ENCODE measurements around the gene AOPEP.

The AOPEP gene

DNA sequence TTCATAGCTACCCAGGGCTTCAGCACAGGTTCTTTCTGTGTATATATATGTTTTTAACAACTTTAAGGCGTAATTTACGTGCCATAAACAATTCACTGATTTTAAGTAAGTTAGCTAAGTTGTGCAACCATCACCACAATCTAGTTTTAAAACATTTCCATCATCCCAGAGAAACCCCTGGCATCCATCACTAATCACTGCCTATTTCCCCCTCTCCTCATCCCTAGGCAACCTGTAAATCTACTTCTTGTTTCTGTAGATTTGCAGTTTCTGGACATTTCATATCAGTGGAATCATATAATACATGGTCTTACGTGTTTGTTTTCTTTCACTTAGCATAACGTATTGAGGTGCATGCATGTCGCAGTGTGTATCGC, 299.6 kb downstream of the AOPEP start:
- peak overlapping the region; percentile 93 for H3K27ac ChIP-seq
- peaks cover 20% of the 10 kb centered on the region for H3K36me3 ChIP-seq (replicated peaks)
- no peak for DNase-seq
- H3K27me3 ChIP-seq (replicated peaks): no peaks in the 10 kb centered on the region
- H3K4me3 ChIP-seq (ENCODE audit: low read depth, low read length): no peak overlapping the region
- TF ChIP-seq, protein P1, sequence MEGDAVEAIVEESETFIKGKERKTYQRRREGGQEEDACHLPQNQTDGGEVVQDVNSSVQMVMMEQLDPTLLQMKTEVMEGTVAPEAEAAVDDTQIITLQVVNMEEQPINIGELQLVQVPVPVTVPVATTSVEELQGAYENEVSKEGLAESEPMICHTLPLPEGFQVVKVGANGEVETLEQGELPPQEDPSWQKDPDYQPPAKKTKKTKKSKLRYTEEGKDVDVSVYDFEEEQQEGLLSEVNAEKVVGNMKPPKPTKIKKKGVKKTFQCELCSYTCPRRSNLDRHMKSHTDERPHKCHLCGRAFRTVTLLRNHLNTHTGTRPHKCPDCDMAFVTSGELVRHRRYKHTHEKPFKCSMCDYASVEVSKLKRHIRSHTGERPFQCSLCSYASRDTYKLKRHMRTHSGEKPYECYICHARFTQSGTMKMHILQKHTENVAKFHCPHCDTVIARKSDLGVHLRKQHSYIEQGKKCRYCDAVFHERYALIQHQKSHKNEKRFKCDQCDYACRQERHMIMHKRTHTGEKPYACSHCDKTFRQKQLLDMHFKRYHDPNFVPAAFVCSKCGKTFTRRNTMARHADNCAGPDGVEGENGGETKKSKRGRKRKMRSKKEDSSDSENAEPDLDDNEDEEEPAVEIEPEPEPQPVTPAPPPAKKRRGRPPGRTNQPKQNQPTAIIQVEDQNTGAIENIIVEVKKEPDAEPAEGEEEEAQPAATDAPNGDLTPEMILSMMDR (IDR thresholded peaks at IDR 0.05; ENCODE audit: low read depth, low read length, missing control alignments): no peak
- in situ Hi-C loops (cut with HindIII; ENCODE audit: low pct_ligation_motif_present, low sequenced_read_pairs): no loop called here

DNA sequence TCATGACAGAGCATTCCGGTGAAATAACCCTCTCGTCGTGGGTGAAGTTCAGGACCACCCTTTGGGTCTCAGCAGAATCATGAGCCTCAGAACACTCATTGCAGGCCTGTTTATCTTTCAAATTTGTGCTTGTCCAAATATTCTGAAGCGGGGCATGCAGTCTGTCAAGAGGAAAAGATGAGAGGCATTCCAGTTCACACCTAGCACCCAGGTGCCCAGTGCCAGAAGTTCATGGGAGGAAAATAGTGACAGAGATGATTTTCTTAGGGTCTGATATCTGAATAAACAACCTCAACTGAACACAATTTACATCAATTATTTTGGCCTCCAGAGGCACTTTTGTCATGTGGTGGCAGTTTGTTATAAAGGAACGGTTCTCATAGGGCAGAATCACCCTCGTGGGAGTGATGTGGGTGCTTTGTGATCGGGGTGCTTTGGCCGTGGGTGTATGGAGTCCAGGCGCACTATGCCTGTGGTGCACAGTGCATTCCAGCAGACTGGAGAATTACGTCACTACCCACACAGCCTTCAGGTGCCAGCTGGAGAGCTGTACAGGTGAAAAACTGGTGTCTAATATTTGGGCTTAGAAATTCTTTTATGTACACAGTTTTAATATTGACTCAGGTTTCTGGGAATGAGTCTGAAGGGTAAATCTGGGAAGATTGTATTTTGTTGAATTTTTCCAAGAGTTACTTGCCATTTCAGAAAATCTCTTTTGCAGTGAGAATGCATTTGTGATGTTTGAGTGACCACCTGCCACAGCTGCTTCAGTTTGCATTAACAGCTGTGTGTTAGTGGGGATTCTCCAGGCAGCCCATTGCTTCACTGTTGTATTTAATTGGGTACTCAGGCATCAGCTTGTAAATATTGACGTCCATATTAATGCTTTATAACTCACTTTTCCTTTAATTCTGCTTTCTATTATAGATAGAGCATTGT, 301.7 kb downstream of the AOPEP start:
- H3K27me3 ChIP-seq (replicated peaks): no peaks in the 10 kb centered on the region
- no peak for DNase-seq
- H3K4me3 ChIP-seq (ENCODE audit: low read depth, low read length): no peak overlapping the region
- TF ChIP-seq, protein P1 (IDR thresholded peaks at IDR 0.05; ENCODE audit: low read depth, low read length, missing control alignments): no peak
- H3K27ac ChIP-seq: no peak overlapping the region
- in situ Hi-C loops (cut with HindIII; ENCODE audit: low pct_ligation_motif_present, low sequenced_read_pairs): no loop called here
- peaks cover 12% of the 10 kb centered on the region for H3K36me3 ChIP-seq (replicated peaks)

DNA sequence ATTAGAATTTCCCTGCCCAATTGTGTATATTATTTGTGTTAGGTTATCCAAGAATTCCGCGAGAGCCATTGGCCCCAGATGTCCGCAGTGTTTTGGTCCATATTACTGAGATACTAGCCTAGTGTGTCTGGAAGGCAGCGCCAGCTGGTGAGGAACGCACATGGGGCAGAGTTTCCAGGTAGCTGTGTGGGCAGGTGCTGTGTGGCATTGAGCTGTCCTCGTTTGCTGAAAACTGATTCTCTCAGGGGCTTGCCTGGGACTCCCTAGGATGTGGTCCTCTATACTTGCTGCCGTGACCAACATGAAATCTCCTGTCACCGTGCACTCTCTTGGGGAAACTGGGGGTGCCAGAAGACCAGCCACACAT, 302.3 kb downstream of the AOPEP start:
- in situ Hi-C loops (cut with HindIII; ENCODE audit: low pct_ligation_motif_present, low sequenced_read_pairs): no loop called here
- peaks cover 12% of the 10 kb centered on the region for H3K36me3 ChIP-seq (replicated peaks)
- H3K27me3 ChIP-seq (replicated peaks): no peaks in the 10 kb centered on the region
- H3K27ac ChIP-seq: no peak overlapping the region
- no peak overlapping the region for H3K4me3 ChIP-seq (ENCODE audit: low read depth, low read length)
- DNase-seq: no peak
- TF ChIP-seq, protein P1 (IDR thresholded peaks at IDR 0.05; ENCODE audit: low read depth, low read length, missing control alignments): no peak

DNA sequence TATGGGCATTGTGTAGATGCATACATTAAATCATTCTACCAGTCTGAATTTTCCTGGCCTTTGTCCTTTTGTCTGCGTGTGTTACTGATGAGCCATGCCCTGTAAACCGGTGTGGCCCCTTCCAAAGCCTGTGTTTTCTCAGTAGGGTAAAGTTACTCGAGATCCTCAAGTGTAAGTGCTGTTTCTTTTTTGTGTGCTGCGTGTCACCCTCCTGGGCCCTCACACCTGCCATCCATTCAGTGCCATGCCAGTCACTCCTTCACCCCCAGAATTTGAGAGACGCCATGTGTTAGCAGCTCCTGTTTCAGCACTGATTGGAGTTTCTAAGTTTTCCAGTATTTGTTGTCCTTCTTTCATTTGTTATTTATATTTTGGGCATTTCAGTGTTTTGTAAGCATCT, 302.8 kb downstream of the AOPEP start:
- in situ Hi-C loops (cut with HindIII; ENCODE audit: low pct_ligation_motif_present, low sequenced_read_pairs): no loop called here
- Histone ChIP-seq H3K36me3 (replicated peaks) (peaks cover 12% of the 10 kb centered on the region), H3K27ac (no peak overlapping the region), H3K4me3 (ENCODE audit: low read depth, low read length) (no peak overlapping the region), H3K27me3 (replicated peaks) (no peaks in the 10 kb centered on the region)
- TF ChIP-seq, protein P1 (IDR thresholded peaks at IDR 0.05; ENCODE audit: low read depth, low read length, missing control alignments): no peak
- no peak for DNase-seq

DNA sequence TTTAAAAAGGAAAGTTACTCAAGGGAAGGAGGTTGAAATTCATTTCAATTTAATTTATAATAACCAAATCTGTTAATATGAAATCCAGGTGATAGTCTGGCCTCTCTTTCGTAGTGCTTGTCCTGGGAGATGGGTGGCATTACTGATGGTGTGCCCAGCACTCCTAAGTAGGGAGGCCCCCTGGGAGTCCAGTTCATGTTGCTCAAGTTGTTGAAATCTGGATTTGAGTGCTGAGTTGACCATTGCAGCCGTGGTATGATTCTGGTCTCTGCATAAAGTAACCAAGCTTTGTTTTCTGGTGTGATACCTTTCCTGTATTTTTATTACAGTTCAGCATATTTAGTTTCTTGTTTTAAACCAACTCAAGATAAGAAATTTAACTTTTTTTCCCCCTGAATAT, 303.2 kb downstream of the AOPEP start:
- Histone ChIP-seq H3K4me3 (ENCODE audit: low read depth, low read length) (no peak overlapping the region), H3K27me3 (replicated peaks) (no peaks in the 10 kb centered on the region), H3K36me3 (replicated peaks) (peaks cover 12% of the 10 kb centered on the region), H3K27ac (no peak overlapping the region)
- in situ Hi-C loops (cut with HindIII; ENCODE audit: low pct_ligation_motif_present, low sequenced_read_pairs): no loop called here
- TF ChIP-seq, protein P1 (IDR thresholded peaks at IDR 0.05; ENCODE audit: low read depth, low read length, missing control alignments): no peak
- DNase-seq: no peak

All from brain microvascular endothelial cell (primary cell).